Measurements from ENCODE around the gene ZNF184.
A peak's percentile ranks its signal among the peaks of the same experiment; 100 is the strongest.

ZNF184 gene

GRCh38 chr6:27472617-27473400, at the start of gene ZNF184:
Gene ZNF184 (minus strand): TSS chr6:27473105. CDS start chr6:27472294, 811 bp downstream.
- peak within 1 kb of the TSS; percentile 93 for H3K4me2 ChIP-seq (ENCODE audit: low read depth, low read length, poor library complexity, severe bottlenecking)
- H4K20me1 ChIP-seq (ENCODE audit: insufficient read depth, low read length, poor library complexity, severe bottlenecking) = peaks cover 42% of the 10 kb centered on the region
- H3K9ac ChIP-seq (ENCODE audit: low read depth, low read length, poor library complexity, severe bottlenecking) = peak within 1 kb of the TSS; percentile 92
- peaks cover 13% of the 10 kb centered on the region for H3K36me3 ChIP-seq (ENCODE audit: insufficient read depth, low read length)
- peaks cover 48% of the 10 kb centered on the region for H3K79me2 ChIP-seq (ENCODE audit: insufficient read depth, low read length)
- no peaks in the 10 kb centered on the region for H3F3A ChIP-seq (ENCODE audit: low read depth)
- TF ChIP-seq EZH2phosphoT487 (IDR thresholded peaks at IDR 0.05; ENCODE audit: borderline replicate concordance) (no peak), CTCF (conservative IDR thresholded peaks at IDR 0.05; ENCODE audit: low read length) (0 out of 2 replicates have a peak, but pooled peaks have one; percentile 14)
- H2AFZ ChIP-seq (ENCODE audit: low read length) = peak within 1 kb of the TSS; percentile 74
- H3K9me2 ChIP-seq (replicated peaks; ENCODE audit: low read depth, low read length) = no peaks in the 10 kb centered on the region
- no peaks in the 10 kb centered on the region for H3K27me3 ChIP-seq (ENCODE audit: insufficient read depth, low read length, poor library complexity, severe bottlenecking)
- peaks cover 45% of the 10 kb centered on the region for H3K4me1 ChIP-seq (ENCODE audit: insufficient read depth, low read length, poor library complexity, severe bottlenecking)
- no peaks in the 10 kb centered on the region for H3K9me3 ChIP-seq (ENCODE audit: insufficient read depth, low read depth, low read length)
- peak within 1 kb of the TSS; percentile 85 for H3K4me3 ChIP-seq (ENCODE audit: low read length, poor library complexity, severe bottlenecking)

GRCh38 chr6:27518881-27519795, 46.2 kb upstream of the ZNF184 start:
- H3K4me3 ChIP-seq (ENCODE audit: low read length, poor library complexity, severe bottlenecking) = peak overlapping the region; percentile 84
- H3K4me1 ChIP-seq (ENCODE audit: insufficient read depth, low read length, poor library complexity, severe bottlenecking) = peaks cover 8% of the 10 kb centered on the region
- H3K79me2 ChIP-seq (ENCODE audit: insufficient read depth, low read length) = no peaks in the 10 kb centered on the region
- H3K36me3 ChIP-seq (ENCODE audit: insufficient read depth, low read length) = no peaks in the 10 kb centered on the region
- TF ChIP-seq EZH2phosphoT487 (IDR thresholded peaks at IDR 0.05; ENCODE audit: borderline replicate concordance) (no peak), CTCF (conservative IDR thresholded peaks at IDR 0.05; ENCODE audit: low read length) (peak; percentile 85)
- no peaks in the 10 kb centered on the region for H4K20me1 ChIP-seq (ENCODE audit: insufficient read depth, low read length, poor library complexity, severe bottlenecking)
- peak overlapping the region; percentile 98 for H2AFZ ChIP-seq (ENCODE audit: low read length)
- H3K27me3 ChIP-seq (ENCODE audit: insufficient read depth, low read length, poor library complexity, severe bottlenecking) = peaks cover 10% of the 10 kb centered on the region
- H3K9me3 ChIP-seq (ENCODE audit: insufficient read depth, low read depth, low read length) = no peaks in the 10 kb centered on the region
- no peaks in the 10 kb centered on the region for H3K9me2 ChIP-seq (replicated peaks; ENCODE audit: low read depth, low read length)
- peak overlapping the region; percentile 93 for H3K9ac ChIP-seq (ENCODE audit: low read depth, low read length, poor library complexity, severe bottlenecking)
- H3F3A ChIP-seq (ENCODE audit: low read depth) = no peaks in the 10 kb centered on the region
- H3K4me2 ChIP-seq (ENCODE audit: low read depth, low read length, poor library complexity, severe bottlenecking) = peak overlapping the region; percentile 82

GRCh38 chr6:27517928-27518787, 45.3 kb upstream of the ZNF184 start:
- Histone ChIP-seq H4K20me1 (ENCODE audit: insufficient read depth, low read length, poor library complexity, severe bottlenecking) (no peaks in the 10 kb centered on the region), H3K4me2 (ENCODE audit: low read depth, low read length, poor library complexity, severe bottlenecking) (peak overlapping the region; percentile 82), H3K36me3 (ENCODE audit: insufficient read depth, low read length) (no peaks in the 10 kb centered on the region), H3K9ac (ENCODE audit: low read depth, low read length, poor library complexity, severe bottlenecking) (peak overlapping the region; percentile 93), H3K4me1 (ENCODE audit: insufficient read depth, low read length, poor library complexity, severe bottlenecking) (peaks cover 8% of the 10 kb centered on the region), H3K27me3 (ENCODE audit: insufficient read depth, low read length, poor library complexity, severe bottlenecking) (peaks cover 18% of the 10 kb centered on the region), H3K4me3 (ENCODE audit: low read length, poor library complexity, severe bottlenecking) (peak overlapping the region; percentile 84), H2AFZ (ENCODE audit: low read length) (peak overlapping the region; percentile 98), H3K9me2 (replicated peaks; ENCODE audit: low read depth, low read length) (no peaks in the 10 kb centered on the region), H3K79me2 (ENCODE audit: insufficient read depth, low read length) (no peaks in the 10 kb centered on the region), H3F3A (ENCODE audit: low read depth) (no peaks in the 10 kb centered on the region), H3K9me3 (ENCODE audit: insufficient read depth, low read depth, low read length) (no peaks in the 10 kb centered on the region)
- TF ChIP-seq CTCF (conservative IDR thresholded peaks at IDR 0.05; ENCODE audit: low read length) (no peak), EZH2phosphoT487 (IDR thresholded peaks at IDR 0.05; ENCODE audit: borderline replicate concordance) (no peak)
